ENCODE measurements around the gene CAMK1D. TPM values are rescaled to one million over a fixed set of nuclear protein-coding genes. Genes with fewer than 3 reads are reported as not detected.

Gene CAMK1D
- total RNA-seq, 2 experiments from 2014 or later: 28.8 to 35.3 TPM

DNA sequence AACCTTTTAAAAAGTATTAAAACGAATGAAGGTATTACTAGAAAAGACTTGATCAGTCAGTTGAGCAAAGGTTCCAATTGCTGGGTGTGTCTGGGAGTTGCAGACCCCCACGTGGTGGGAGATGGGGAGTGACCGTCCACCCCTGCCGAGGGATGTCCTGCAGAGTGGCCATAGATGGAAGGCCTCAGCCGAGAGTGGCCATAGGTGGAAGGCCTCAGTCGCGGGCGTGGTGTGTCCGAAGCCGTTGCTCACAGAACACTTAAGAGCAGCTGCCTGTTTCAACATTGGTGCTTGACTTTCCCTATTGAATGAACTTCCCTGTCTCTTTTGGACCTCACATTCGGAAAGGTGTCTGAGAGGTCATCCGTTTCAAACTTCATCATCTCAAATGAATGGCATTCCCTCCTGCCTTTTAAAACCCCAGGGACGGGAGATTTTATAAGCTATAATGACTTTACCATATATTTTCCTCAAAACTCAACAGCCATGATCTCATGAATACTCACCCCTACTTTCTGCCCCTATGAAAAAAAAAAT is 69.4 kb downstream of the CAMK1D start:
- Histone ChIP-seq H3K27me3 (ENCODE audit: control insufficient read depth in 1 of 2, insufficient read depth in 2 of 2, low read length in 2 of 2) (no peaks in the 10 kb centered on the region), H3K36me3 (ENCODE audit: insufficient read depth, low read length) (no peaks in the 10 kb centered on the region), H3K4me1 (ENCODE audit: insufficient read depth, low read length) (peaks cover 11% of the 10 kb centered on the region), H3K4me3 (ENCODE audit: low read length) (no peak overlapping the region), H3K9me3 (ENCODE audit: control insufficient read depth in 1 of 2, insufficient read depth in 1 of 2, low read length in 2 of 2) (no peaks in the 10 kb centered on the region), H3K27ac (ENCODE audit: low read depth in 1 of 2, low read length in 2 of 2) (no peak overlapping the region)
- H3K36me3 Mint-ChIP-seq (ENCODE audit: low read depth): peaks cover 13% of the 10 kb centered on the region
- no peaks in the 10 kb centered on the region for H3K9me3 Mint-ChIP-seq
- H3K27ac Mint-ChIP-seq: peak overlapping the region; percentile 73
- intact Hi-C loops (cut with DNase I, micrococcal nuclease): no loop called here
- ATAC-seq (ENCODE audit: poor library complexity): no peak
- TF ChIP-seq, protein P1, sequence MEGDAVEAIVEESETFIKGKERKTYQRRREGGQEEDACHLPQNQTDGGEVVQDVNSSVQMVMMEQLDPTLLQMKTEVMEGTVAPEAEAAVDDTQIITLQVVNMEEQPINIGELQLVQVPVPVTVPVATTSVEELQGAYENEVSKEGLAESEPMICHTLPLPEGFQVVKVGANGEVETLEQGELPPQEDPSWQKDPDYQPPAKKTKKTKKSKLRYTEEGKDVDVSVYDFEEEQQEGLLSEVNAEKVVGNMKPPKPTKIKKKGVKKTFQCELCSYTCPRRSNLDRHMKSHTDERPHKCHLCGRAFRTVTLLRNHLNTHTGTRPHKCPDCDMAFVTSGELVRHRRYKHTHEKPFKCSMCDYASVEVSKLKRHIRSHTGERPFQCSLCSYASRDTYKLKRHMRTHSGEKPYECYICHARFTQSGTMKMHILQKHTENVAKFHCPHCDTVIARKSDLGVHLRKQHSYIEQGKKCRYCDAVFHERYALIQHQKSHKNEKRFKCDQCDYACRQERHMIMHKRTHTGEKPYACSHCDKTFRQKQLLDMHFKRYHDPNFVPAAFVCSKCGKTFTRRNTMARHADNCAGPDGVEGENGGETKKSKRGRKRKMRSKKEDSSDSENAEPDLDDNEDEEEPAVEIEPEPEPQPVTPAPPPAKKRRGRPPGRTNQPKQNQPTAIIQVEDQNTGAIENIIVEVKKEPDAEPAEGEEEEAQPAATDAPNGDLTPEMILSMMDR (IDR thresholded peaks at IDR 0.05): no peak
- POLR2A ChIA-PET: no interaction called here
- H3K4me3 Mint-ChIP-seq: no peak overlapping the region
- CTCF ChIA-PET: no interaction called here
- no peak for DNase-seq
- peaks cover 59% of the 10 kb centered on the region for H3K4me1 Mint-ChIP-seq (ENCODE audit: low read depth)
- H3K27me3 Mint-ChIP-seq: no peaks in the 10 kb centered on the region

DNA sequence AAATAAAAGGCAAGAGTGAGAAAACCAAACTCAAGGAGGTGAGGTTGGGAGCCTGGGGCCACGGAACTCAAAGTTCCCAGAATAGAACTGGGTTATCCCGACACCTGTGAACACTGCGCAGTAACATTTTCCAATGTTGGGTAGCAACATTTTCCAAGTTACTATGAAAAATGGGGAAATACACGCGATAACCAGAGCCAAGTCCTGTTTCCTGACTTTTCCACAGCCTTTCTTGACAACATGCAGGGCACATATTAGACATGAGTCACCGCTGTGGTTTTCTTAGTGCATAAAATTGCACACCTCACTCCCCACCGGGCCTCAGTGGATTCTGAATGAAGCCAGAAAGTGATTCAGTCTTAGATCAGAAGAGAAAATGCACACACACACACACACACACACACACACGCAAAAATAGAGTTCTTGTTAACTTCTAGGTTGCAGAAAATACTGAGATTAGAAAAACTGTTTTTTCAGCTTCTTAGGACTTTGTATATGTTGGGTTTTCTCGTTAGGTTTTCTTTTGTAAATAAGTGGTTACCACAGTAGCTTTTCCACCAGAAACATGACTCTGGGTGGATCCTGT is 70.0 kb downstream of the CAMK1D start:
- peak; percentile 6 to 74 (median 36) for DNase-seq
- TF ChIP-seq, protein P1 (IDR thresholded peaks at IDR 0.05): no peak
- no peak overlapping the region for H3K4me3 Mint-ChIP-seq

DNA sequence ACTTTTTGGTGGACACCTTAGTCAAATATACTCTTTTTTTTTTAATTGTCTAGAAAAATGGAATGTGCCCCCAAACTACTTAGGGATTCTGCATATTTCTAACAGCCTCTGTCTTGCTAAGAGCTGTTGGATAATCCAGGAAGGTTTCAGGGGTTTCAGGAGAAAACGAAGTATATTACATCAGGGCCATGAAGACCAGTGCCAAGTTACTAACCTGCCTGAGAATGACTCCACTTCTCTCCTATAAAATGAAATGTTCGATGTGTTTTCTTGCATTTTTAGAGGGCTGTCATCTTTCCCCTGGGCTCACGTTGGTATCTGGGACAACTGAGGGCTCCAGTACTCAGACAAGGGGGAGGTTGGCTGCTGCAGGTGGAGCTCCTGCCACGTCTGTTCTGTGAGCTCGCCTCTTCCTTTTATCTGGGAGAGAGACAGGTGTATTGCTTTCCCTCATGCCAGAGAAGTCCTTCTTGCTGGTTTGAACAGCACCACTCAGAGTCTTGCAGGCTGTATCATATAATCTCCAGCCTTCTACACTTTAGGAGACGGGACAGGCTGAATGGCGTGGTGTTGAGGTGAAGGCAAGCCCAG is 71.3 kb downstream of the CAMK1D start:
- Mint-ChIP-seq H3K36me3 (ENCODE audit: low read depth) (peaks cover 13% of the 10 kb centered on the region), H3K9me3 (no peaks in the 10 kb centered on the region), H3K4me1 (ENCODE audit: low read depth) (peaks cover 61% of the 10 kb centered on the region), H3K27ac (no peak overlapping the region), H3K4me3 (no peak overlapping the region), H3K27me3 (no peaks in the 10 kb centered on the region)
- Histone ChIP-seq H3K27me3 (ENCODE audit: control insufficient read depth in 1 of 2, insufficient read depth in 2 of 2, low read length in 2 of 2) (no peaks in the 10 kb centered on the region), H3K9me3 (ENCODE audit: control insufficient read depth in 1 of 2, insufficient read depth in 1 of 2, low read length in 2 of 2) (no peaks in the 10 kb centered on the region), H3K4me3 (ENCODE audit: low read length) (no peak overlapping the region), H3K27ac (ENCODE audit: low read depth in 1 of 2, low read length in 2 of 2) (no peak overlapping the region), H3K36me3 (ENCODE audit: insufficient read depth, low read length) (no peaks in the 10 kb centered on the region), H3K4me1 (ENCODE audit: insufficient read depth, low read length) (peaks cover 11% of the 10 kb centered on the region)
- intact Hi-C loops (cut with DNase I, micrococcal nuclease): no loop called here
- no peak for ATAC-seq (ENCODE audit: poor library complexity)
- ChIA-PET CTCF (interaction anchor here (0.9 kb wide), 1 partner anchor 22 kb away, joined by 3 read pairs; no protein-coding TSS in a partner anchor), POLR2A (no interaction called here)
- TF ChIP-seq, protein P1 (IDR thresholded peaks at IDR 0.05): no peak
- DNase-seq: no peak

More for the DNA sequence above, 70.0 kb downstream of the CAMK1D start:
- peak; percentile 87 for ATAC-seq (ENCODE audit: poor library complexity)
- Mint-ChIP-seq H3K27me3 (no peaks in the 10 kb centered on the region), H3K27ac (peak overlapping the region; percentile 73), H3K4me1 (ENCODE audit: low read depth) (peaks cover 61% of the 10 kb centered on the region), H3K9me3 (no peaks in the 10 kb centered on the region), H3K36me3 (ENCODE audit: low read depth) (peaks cover 13% of the 10 kb centered on the region)
- Histone ChIP-seq H3K27ac (ENCODE audit: low read depth in 1 of 2, low read length in 2 of 2) (no peak overlapping the region), H3K36me3 (ENCODE audit: insufficient read depth, low read length) (no peaks in the 10 kb centered on the region), H3K4me1 (ENCODE audit: insufficient read depth, low read length) (peaks cover 11% of the 10 kb centered on the region), H3K9me3 (ENCODE audit: control insufficient read depth in 1 of 2, insufficient read depth in 1 of 2, low read length in 2 of 2) (no peaks in the 10 kb centered on the region), H3K4me3 (ENCODE audit: low read length) (no peak overlapping the region), H3K27me3 (ENCODE audit: control insufficient read depth in 1 of 2, insufficient read depth in 2 of 2, low read length in 2 of 2) (no peaks in the 10 kb centered on the region)
- intact Hi-C loops (cut with DNase I, micrococcal nuclease): no loop called here
- ChIA-PET CTCF (interaction anchor here (0.7 kb wide), 1 partner anchor 31 kb away, joined by 3 read pairs; no protein-coding TSS in a partner anchor), POLR2A (interaction anchor here (0.6 kb wide), 1 partner anchor 244 kb away, joined by 3 read pairs; no protein-coding TSS in a partner anchor)

Measured in CD4-positive, alpha-beta T cell (primary cell).